Suprapubic skin (tissue), 4 donors: ENCODE data around the gene C20orf202. TPM values are rescaled to one million over a fixed set of nuclear protein-coding genes. Genes with fewer than 3 reads are reported as not detected.

Experiments used
- DNase-seq, 2 donors: peaks; one replicate each; pipeline ENCODE4 v3.0.0-alpha.2; 2019; ENCODE audit warnings: low spot score in 2 of 2
- H3K27ac ChIP-seq: fragments of 200-600 bp; sonication (generic); one replicate; pipeline ENCODE4 v1.5.1; 2019
- H3K27me3 ChIP-seq: fragments of 200-600 bp; sonication (generic); one replicate; pipeline ENCODE4 v1.5.1; 2019
- H3K36me3 ChIP-seq: fragments of 200-600 bp; sonication (generic); one replicate; pipeline ENCODE4 v1.5.1; 2019
- H3K4me1 ChIP-seq: fragments of 200-600 bp; sonication (generic); one replicate; pipeline ENCODE4 v1.5.1; 2019
- H3K4me3 ChIP-seq: fragments of 200-600 bp; sonication (generic); one replicate; pipeline ENCODE4 v1.5.1; 2019; ENCODE audit warnings: mild to moderate bottlenecking
- H3K9me3 ChIP-seq: fragments of 200-600 bp; sonication (generic); one replicate; pipeline ENCODE4 v1.5.1; 2019
- EP300 ChIP-seq: sonication (generic); formaldehyde crosslinking; IDR thresholded peaks from one replicate; pipeline ENCODE4 v1.6.1; 2017; ENCODE audit warnings: antibody characterized with exemption
- POLR2A ChIP-seq, 2 donors: fragments of 450-650 bp; IDR thresholded peaks; one replicate each; pipeline ENCODE4 v1.6.1; 2017; ENCODE audit warnings: antibody characterized with exemption in 2 of 2, mild to moderate bottlenecking in 2 of 2, moderate library complexity in 2 of 2
- POLR2AphosphoS5 ChIP-seq, 3 donors: sonication (generic); formaldehyde crosslinking; IDR thresholded peaks; one replicate each; pipeline ENCODE4 v1.6.1; 2017; ENCODE audit warnings: antibody characterized with exemption in 3 of 3
- WGBS: methylation state at CpG from one replicate; pipeline ENCODE4 v1.1.5; 2018; 5-methylcytosine and 5-hydroxymethylcytosine counted together
- total RNA-seq, 4 donors: library from RNA; depleted of rRNA; stranded (reverse); fragments of >200 nt; gene quantifications; one replicate each; pipeline ENCODE4 v1.1.0, GENCODE V29; 2016
- TF ChIP-seq, protein P1 (sequence below), 2 donors: fragments of 200-600 bp in 1 of 2; fragments of 450-650 bp in 1 of 2; sonication (generic) in 1 of 2; IDR thresholded peaks; one replicate each; pipeline ENCODE4 v1.5.1; 2016 to 2019; ENCODE audit warnings: antibody characterized with exemption in 2 of 2, mild to moderate bottlenecking in 1 of 2, moderate library complexity in 1 of 2

The C20orf202 gene
- total RNA-seq, 4 donors from 2014 or later: 0.89 to 0.97 TPM; not detected in 2

DNA sequence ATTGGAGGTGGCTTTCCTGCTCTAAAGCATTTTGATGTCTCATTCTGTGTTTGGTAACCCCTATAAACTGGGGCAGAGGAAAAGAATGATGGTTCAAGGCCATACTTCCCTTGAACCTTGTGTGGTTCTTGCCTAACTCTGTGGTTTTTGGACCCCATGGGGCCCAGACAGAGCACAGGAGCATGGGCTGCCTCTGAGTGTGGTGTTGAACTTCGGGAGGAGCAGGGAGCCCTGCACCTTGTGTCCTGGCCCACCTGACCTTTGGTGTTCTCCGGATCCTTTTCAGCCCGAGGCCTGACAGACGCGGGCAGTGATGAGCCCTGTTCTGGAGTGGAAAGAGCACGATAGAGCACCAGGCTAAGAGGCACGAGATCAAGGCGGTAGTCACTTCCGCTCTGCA, 37.3 kb upstream of the C20orf202 start:
- no peaks in the 10 kb centered on the region for H3K4me1 ChIP-seq
- H3K27me3 ChIP-seq: no peaks in the 10 kb centered on the region
- WGBS: 91% methylated on average over 9 of the region's 9 CpGs
- H3K4me3 ChIP-seq: no peak overlapping the region
- no peak for DNase-seq
- H3K36me3 ChIP-seq: peaks cover 93% of the 10 kb centered on the region
- no peak for TF ChIP-seq POLR2AphosphoS5 (IDR thresholded peaks at IDR 0.05)
- TF ChIP-seq EP300: no peak
- TF ChIP-seq, protein P1, sequence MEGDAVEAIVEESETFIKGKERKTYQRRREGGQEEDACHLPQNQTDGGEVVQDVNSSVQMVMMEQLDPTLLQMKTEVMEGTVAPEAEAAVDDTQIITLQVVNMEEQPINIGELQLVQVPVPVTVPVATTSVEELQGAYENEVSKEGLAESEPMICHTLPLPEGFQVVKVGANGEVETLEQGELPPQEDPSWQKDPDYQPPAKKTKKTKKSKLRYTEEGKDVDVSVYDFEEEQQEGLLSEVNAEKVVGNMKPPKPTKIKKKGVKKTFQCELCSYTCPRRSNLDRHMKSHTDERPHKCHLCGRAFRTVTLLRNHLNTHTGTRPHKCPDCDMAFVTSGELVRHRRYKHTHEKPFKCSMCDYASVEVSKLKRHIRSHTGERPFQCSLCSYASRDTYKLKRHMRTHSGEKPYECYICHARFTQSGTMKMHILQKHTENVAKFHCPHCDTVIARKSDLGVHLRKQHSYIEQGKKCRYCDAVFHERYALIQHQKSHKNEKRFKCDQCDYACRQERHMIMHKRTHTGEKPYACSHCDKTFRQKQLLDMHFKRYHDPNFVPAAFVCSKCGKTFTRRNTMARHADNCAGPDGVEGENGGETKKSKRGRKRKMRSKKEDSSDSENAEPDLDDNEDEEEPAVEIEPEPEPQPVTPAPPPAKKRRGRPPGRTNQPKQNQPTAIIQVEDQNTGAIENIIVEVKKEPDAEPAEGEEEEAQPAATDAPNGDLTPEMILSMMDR (IDR thresholded peaks at IDR 0.05): no peak
- TF ChIP-seq POLR2A (IDR thresholded peaks at IDR 0.05): no peak
- no peak overlapping the region for H3K27ac ChIP-seq
- H3K9me3 ChIP-seq: no peaks in the 10 kb centered on the region

- no peak for DNase-seq
- peaks cover 87% of the 10 kb centered on the region for H3K36me3 ChIP-seq
Measured at GRCh38 chr20:1166948-1167720, 36.1 kb upstream of the C20orf202 start.

GRCh38 chr20:1169224-1169623, 34.0 kb upstream of the C20orf202 start:
- no peak for DNase-seq
- peaks cover 78% of the 10 kb centered on the region for H3K36me3 ChIP-seq
- 100% methylated on average over 5 of the region's 5 CpGs for WGBS
- H3K4me1 ChIP-seq: no peaks in the 10 kb centered on the region
- H3K27ac ChIP-seq: no peak overlapping the region
- H3K27me3 ChIP-seq: no peaks in the 10 kb centered on the region
- no peak overlapping the region for H3K4me3 ChIP-seq
- no peaks in the 10 kb centered on the region for H3K9me3 ChIP-seq
- TF ChIP-seq POLR2A (IDR thresholded peaks at IDR 0.05) (no peak), POLR2AphosphoS5 (IDR thresholded peaks at IDR 0.05) (no peak), EP300 (no peak)
- TF ChIP-seq, protein P1 (IDR thresholded peaks at IDR 0.05): no peak

More at GRCh38 chr20:1166948-1167720, 36.1 kb upstream of the C20orf202 start:
- TF ChIP-seq, protein P1 (IDR thresholded peaks at IDR 0.05): no peak
- TF ChIP-seq EP300 (no peak), POLR2A (IDR thresholded peaks at IDR 0.05) (no peak), POLR2AphosphoS5 (IDR thresholded peaks at IDR 0.05) (no peak)
- H3K27ac ChIP-seq: no peak overlapping the region
- H3K27me3 ChIP-seq: no peaks in the 10 kb centered on the region
- H3K9me3 ChIP-seq: no peaks in the 10 kb centered on the region
- 96% methylated on average over 1 of the region's 1 CpG for WGBS
- H3K4me3 ChIP-seq: no peak overlapping the region
- H3K4me1 ChIP-seq: no peaks in the 10 kb centered on the region

DNA sequence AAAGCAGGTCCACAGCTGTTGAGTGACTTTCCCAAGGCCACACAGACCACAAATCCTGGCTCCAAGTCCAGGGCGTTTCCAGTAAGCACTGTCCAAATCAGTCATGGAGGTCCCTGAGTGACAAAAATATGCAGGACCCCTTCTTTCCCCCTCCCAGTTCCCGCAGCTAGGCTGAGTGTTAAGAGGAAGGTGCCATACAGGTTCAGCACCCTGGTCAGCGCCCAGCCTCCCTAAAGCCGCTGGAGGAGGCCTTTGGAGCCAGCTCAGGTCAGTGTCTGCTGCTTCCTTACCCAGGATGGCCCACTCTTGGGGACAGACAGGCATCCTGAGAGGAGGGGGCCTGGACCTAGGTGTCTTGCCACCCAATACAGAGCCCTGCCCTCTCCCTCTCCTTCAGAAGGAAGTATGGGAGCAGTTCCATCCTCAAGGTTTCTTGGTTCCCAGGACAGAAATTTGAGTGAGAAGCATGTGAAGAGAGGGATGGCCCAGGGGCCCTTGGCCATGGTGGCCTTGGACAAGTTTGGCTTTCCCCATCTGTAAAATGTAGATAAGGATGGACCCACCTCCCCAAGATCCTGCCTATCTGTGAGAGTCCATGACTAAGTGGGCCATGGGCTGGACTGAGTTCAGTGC, 31.7 kb upstream of the C20orf202 start:
- H3K27me3 ChIP-seq: no peaks in the 10 kb centered on the region
- no peaks in the 10 kb centered on the region for H3K4me1 ChIP-seq
- TF ChIP-seq EP300: no peak
- TF ChIP-seq, protein P1 (IDR thresholded peaks at IDR 0.05): no peak
- no peak for TF ChIP-seq POLR2A (IDR thresholded peaks at IDR 0.05)
- no peak for TF ChIP-seq POLR2AphosphoS5 (IDR thresholded peaks at IDR 0.05)
- no peak overlapping the region for H3K4me3 ChIP-seq
- H3K36me3 ChIP-seq: peaks cover 72% of the 10 kb centered on the region
- WGBS: 67% methylated on average over 1 of the region's 4 CpGs
- H3K27ac ChIP-seq: no peak overlapping the region
- H3K9me3 ChIP-seq: no peaks in the 10 kb centered on the region
- no peak for DNase-seq

DNA sequence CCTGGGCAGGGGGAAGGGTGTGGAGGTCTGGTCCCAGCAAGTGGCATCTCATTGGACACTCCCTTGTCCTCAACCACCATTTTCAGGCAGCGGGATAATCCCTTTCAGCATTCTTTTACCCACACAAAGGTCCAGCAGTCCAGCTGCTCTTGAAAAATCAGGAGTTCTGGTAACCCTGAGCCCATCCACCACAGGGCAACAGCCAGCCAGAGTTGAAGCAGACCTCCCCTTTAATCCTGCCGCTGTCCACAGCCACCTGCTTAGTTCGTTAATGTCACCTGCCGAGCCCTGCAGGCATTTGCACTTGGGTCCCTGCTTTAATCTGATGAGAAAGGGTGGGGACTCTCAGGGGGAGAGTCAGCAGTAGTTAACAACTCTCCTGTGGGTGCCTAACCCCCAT, 29.6 kb upstream of the C20orf202 start:
- Histone ChIP-seq H3K27ac (no peak overlapping the region), H3K9me3 (no peaks in the 10 kb centered on the region), H3K4me3 (no peak overlapping the region), H3K27me3 (no peaks in the 10 kb centered on the region), H3K36me3 (peaks cover 52% of the 10 kb centered on the region), H3K4me1 (no peaks in the 10 kb centered on the region)
- DNase-seq: no peak
- WGBS: 85% methylated on average over 4 of the region's 4 CpGs
- TF ChIP-seq EP300: no peak
- TF ChIP-seq POLR2AphosphoS5 (IDR thresholded peaks at IDR 0.05): no peak
- TF ChIP-seq, protein P1 (IDR thresholded peaks at IDR 0.05): no peak
- TF ChIP-seq POLR2A (IDR thresholded peaks at IDR 0.05): no peak
